Endometrium (tissue), 2 donors: ENCODE data around the gene OR52I1.

Experiments
- FAIRE-seq: peaks from 2 replicates; lab custom pipeline; 2012; peaks lifted over from hg19 to GRCh38; lab: Jason Lieb, UNC
- donor health status: control.
- donor health status: control.

Gene OR52I1

DNA sequence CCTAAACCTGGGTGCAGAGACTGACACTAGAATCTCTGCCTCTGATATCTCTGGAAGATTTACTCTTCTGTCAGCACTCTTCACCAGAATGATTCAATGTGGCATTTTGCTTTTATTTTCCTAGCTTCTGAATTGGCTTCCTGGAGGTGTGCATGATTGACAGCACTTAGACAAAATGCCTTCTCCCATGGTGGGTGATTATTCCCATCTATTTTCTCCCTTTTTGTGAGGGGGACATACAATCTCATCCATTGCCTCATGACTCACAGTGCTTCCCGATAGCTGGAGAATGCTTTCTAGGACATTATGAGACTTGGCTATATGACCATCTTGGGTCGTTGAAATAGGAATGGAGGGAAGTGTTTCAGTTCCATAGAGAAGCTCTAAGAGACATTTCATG lies 18.1 kb downstream of the OR52I1 start:
- no peak for FAIRE-seq

DNA sequence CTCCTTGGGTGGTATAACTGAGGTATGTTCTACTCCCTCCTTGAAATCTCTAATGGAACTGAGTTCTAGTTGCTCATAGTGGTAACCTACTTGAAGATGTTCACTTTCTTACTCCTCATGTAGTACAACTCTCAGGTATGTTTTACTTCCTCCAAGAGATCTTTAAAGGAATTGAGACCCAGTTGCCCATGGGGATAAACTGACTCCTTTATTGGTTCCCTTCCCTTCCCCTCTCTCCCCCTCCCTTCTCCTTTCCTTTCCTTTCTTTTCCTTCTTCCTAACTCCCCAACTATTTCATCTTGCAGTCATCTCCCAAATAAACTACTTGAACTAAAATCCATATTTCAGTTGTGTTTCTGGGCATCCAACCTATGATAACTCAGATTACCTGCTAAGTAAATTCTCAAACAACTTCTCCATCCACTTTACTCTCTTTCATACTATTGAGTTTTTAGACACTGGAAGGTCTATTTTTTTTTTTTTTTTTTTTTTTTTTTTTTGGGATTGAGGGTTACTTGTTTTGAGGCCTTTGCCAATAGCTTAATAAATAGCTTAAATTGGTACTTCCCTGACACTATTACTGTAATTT lies 22.1 kb downstream of the OR52I1 start:
- no peak for FAIRE-seq

DNA sequence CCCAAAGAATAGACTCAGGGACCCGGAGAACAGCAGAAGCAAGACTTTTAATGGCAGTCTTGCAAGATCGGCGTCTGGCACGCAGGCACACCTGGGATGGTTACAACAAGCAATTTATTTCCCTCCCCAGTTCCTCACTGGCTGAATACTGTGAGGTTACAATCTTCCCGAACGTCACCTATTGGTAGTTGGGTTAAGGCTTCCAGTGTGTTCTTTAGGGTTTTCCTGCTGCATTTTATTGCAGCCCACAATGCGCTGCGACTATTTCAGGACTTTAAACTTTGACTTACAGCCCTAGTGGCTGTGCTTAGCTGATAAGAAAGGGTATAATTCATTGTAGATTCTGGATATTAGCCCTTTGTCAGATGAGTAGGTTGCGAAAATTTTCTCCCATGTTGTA lies 25.7 kb downstream of the OR52I1 start:
- no peak for FAIRE-seq

DNA sequence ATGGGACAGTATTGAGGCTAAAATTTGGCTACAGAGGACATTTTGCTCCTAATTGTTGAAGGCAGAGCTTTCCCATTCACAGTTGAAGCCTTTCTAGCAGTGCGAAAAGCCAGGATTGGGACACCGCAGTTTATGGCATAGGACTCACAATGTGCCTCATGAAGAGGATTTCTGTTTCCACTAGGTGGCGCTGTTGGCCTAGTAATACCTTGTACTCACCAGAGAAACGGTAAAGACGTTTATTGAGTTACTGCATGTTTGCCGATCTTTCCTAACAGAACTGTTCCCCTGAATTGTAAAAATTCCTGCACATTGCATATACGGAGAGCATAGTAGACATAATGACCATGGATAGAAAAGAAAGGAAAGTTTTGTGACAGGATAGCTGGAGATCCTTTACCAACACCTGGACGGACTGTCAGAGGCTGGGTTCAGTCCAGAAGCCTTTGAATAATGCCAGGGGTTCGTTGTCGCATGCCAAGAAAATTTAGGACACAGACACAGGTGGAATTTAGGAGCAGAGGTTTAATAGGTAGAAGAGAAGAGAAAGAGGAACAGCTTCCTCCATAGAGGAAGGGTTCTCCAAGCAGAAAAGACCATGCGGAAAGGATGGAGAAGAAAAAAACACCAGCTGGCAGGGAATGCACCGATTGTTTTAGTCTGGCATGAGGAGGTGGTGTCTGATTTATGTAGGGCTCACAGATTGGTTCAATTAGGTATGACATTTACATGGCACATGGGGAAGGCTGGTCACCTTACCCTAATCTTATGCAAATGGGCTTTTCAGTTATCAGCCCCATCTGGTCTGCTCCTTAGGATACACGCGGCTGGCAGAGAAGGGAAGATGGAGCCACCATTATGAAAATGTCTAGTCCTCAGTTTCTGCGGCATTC lies 32.6 kb downstream of the OR52I1 start:
- FAIRE-seq: no peak

DNA sequence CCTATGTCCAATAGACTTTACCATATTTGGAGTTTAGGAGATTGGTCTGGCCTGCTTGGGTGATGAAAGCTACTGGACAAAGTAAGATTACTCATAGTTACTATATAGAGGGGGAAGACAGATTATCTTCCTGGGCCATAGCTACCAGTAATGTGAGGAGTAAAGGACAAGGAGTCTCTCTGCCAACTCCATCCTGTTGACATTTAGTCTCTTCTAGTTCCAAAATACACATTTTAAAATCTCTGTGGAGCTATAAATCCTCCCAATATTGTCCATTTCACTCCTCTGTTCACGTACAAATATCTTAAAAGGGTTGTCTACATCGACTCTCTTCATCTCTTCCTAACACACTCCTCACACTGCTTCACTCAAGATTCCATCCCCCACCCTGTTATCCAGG lies 42.3 kb downstream of the OR52I1 start:
- no peak for FAIRE-seq

DNA sequence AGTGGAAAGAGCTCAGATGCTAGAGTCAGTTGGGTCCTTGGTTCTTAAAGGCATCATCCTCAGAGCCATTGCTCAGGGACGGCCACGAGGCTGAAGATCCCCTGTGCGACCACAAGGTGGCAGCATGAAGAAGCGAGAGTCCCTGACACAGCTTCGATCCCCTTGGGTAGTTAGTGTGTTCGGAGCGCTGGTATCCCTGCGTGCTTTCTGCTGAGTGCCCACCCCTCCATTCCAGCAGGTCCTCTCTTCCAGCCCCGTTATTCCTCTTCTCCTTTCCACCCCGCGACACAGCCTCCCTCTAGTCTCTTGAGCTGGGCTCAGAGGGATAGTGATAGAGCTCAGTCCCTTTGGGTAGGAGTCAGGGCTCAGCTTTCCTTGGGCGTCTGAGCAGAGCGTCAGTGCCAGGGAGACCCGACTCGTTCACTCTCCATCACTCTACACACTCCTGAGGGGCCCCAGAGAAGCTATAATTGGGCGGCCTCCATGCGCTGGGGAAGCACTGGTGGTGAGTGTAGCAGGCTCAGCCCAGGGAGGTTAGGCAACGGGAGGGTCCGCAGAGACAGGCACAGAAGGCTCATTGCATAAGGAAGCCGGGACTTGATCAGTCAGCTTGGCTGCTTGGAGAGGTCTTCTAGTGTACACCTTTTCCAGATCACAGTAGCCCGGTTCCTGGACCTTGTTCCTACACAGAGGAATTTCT lies 43.3 kb downstream of the OR52I1 start, which contains the start of gene OR51D1:
Gene OR51D1 (plus strand): TSS at position 516 of the 700 bp plus-strand sequence. CDS start 2,314 bp downstream, outside the sequence.
- FAIRE-seq: no peak

DNA sequence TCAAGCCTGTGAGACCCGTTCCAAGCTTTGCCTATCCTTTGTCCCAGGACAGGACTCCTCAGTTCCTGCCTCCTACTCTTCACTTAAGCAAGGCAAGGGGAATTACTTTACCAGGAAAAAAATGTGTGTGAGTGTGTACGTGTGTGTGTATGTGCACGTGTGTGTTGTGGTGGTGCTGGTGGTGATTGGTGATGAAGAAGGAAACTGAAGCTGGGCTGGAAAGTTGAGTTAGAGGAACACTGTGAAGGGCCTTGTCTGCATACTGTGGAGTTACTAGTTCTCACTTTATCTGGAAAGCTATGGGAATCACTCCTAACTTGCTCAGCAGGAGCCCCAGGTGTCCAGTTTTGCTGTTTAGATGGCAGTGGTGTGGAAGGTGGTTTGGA lies 43.8 kb downstream of the OR52I1 start:
- no peak for FAIRE-seq

DNA sequence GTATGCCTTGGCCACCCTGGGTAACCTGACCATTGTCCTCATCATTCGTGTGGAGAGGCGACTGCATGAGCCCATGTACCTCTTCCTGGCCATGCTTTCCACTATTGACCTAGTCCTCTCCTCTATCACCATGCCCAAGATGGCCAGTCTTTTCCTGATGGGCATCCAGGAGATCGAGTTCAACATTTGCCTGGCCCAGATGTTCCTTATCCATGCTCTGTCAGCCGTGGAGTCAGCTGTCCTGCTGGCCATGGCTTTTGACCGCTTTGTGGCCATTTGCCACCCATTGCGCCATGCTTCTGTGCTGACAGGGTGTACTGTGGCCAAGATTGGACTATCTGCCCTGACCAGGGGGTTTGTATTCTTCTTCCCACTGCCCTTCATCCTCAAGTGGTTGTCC lies 46.1 kb downstream of the OR52I1 start:
- FAIRE-seq: no peak

DNA sequence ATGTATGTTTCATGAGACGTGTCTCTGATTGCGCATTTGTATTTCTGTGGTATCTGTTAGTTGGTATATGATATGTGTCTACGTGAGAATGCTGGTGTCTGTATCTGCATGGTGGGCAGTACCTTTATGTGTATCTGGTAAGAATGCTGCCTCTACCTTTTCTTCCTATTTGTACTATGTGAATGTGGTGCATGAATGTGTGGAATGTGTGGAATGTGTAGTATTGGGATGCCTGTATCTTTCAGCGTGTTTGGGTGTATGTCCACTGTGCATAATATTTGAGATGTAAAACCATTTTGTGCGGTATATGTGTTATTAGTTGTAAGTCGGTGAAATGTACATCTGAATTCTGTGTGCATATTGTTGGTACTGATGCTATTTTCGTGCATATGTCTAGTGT lies 47.7 kb downstream of the OR52I1 start:
- no peak for FAIRE-seq

DNA sequence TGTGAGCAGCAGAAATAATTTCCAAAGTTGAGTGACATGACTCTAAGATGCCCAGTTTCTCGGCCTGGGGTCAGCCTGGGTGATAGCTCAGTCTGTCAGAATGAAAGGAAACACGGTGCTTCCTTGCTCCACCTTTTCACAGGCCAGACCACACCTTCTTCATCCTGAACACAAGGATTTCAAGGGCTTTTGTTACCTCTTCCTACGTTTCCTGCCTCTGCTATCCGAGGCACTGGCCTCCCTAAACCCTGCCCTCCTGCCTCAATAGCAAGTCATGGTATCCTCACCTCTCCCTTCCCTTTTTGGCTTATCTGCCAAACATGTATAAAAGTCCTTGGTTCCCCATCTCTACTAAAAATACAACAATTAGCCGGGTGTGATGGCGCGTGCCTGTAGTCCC lies 48.2 kb downstream of the OR52I1 start:
- no peak for FAIRE-seq

DNA sequence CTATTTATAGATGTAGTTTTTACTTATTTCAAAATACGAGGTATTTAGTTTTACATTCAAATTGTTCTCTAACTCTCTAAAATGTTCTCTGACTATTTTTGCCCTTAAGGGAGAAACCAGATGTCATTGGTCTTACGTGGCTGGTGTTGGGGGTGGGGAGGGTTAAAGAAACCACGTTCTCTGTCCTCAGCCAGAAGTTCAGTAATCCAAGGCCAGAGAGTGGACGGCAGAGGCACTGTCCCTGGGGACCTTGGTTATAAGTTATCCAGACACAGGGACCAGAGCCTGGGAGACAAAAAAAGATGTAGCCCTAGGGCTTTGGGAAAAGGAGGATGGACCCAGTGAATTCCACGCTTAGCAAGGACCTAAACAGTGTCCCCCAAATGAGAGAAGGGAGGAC lies 49.2 kb downstream of the OR52I1 start:
- FAIRE-seq: no peak

DNA sequence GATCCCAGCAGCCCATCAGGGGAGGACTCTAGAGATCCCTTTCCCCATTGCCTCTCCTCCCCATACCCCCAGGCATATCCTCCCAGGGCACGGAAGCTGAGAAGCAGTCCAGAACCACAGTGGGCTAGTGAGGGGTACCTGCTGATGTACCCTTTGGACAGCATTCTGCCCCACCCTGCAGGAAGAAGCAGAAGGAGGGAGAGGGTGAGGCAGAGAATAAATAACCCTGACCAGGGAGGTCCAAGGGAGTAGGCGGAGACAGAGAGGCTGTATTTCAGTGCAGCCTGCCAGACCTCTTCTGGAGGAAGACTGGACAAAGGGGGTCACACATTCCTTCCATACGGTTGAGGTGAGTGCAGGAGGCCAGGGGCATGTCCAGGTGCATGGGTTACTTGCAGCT lies 49.8 kb downstream of the OR52I1 start, which contains the start of gene OR51E1:
Gene OR51E1 (plus strand): TSS at position 301 of the 400 bp plus-strand sequence. CDS start 8,545 bp downstream, outside the sequence.
- FAIRE-seq: no peak

DNA sequence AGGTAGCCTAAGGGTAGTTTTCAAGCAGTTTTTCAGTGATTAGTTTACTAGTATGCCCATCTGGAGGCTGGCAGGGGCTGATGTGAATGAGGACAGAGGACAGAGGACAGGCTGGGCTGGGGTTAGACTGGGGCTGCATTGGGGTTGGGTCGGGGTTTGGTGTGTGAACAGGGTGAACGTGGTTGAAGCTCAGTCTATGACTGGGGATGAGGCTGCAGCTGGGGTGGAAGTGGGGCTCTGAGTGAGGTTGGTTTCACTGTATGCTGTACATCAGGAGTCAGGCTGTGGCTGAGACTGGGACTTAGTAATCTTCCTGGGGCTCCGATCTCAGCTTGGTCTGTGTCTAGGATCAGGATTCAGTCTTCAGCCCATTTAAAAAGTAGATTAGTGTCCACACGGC lies 50.4 kb downstream of the OR52I1 start:
- no peak for FAIRE-seq
